Activated naive CD4-positive, alpha-beta T cell treated with anti-CD3 and anti-CD28 coated beads for 36 hours (primary cell): ENCODE data around the gene FABP3. TPM values are rescaled to one million over a fixed set of nuclear protein-coding genes. Genes with fewer than 3 reads are reported as not detected.

Source experiments
- CTCF ChIA-PET: fragments of 350-600 bp; sonication (Branson Sonifier 250); formaldehyde crosslinking; loops from one replicate; lab custom pipeline; 2021; ENCODE audit warnings: antibody characterized with exemption; lab: Charles Lee
- DNase-seq: peaks from one replicate; pipeline ENCODE4 v3.0.0-alpha.2; 2020
- H3K27ac Mint-ChIP-seq: one replicate; pipeline ENCODE4 v1.8.0; 2021; ENCODE audit warnings: mild to moderate bottlenecking, mixed read lengths
- H3K27me3 Mint-ChIP-seq: one replicate; pipeline ENCODE4 v1.8.0; 2021; ENCODE audit warnings: low read depth, mixed read lengths
- H3K36me3 Mint-ChIP-seq: one replicate; pipeline ENCODE4 v1.8.0; 2021; ENCODE audit warnings: low read depth, mixed read lengths
- H3K4me1 Mint-ChIP-seq: one replicate; pipeline ENCODE4 v1.8.0; 2021; ENCODE audit warnings: low read depth, mixed read lengths
- H3K4me3 Mint-ChIP-seq: one replicate; pipeline ENCODE4 v1.8.0; 2021; ENCODE audit warnings: mild to moderate bottlenecking, moderate library complexity, mixed read lengths
- H3K9me3 Mint-ChIP-seq: one replicate; pipeline ENCODE4 v1.8.0; 2021; ENCODE audit warnings: mixed read lengths
- intact Hi-C: fragments of 100-400 bp; cut with micrococcal nuclease; formaldehyde crosslinking; loops from one replicate; pipeline ENCODE4 v1.15.1; 2023
- total RNA-seq, 2 experiments: library from RNA; stranded (reverse); gene quantifications; one replicate each; pipeline ENCODE4 v1.2.3, GENCODE V29; 2021

FABP3 gene
- total RNA-seq, 2 experiments from 2014 or later = not detected

- no peak overlapping the region for H3K27ac Mint-ChIP-seq
- H3K36me3 Mint-ChIP-seq = peaks cover 8% of the 10 kb centered on the region
- H3K9me3 Mint-ChIP-seq = no peaks in the 10 kb centered on the region
- H3K4me3 Mint-ChIP-seq = no peak overlapping the region
- intact Hi-C loops = no loop called here
- H3K27me3 Mint-ChIP-seq = no peaks in the 10 kb centered on the region
- no peaks in the 10 kb centered on the region for H3K4me1 Mint-ChIP-seq
- CTCF ChIA-PET = interaction anchor here (0.6 kb wide), 1 partner anchor 289 kb away, joined by 3 read pairs; no protein-coding TSS in a partner anchor
- DNase-seq = no peak
These were observed 46.4 kb downstream of the FABP3 start for GRCh38 chr1:31326461-31326860.

GRCh38 chr1:31324992-31325391, 47.9 kb downstream of the FABP3 start:
- peaks cover 7% of the 10 kb centered on the region for H3K36me3 Mint-ChIP-seq

GRCh38 chr1:31324093-31324492, 48.8 kb downstream of the FABP3 start:
- H3K27ac Mint-ChIP-seq = no peak overlapping the region
- intact Hi-C loops = no loop called here
- CTCF ChIA-PET = no interaction called here
- no peak for DNase-seq
- H3K9me3 Mint-ChIP-seq = no peaks in the 10 kb centered on the region
- H3K4me1 Mint-ChIP-seq = no peaks in the 10 kb centered on the region
- H3K4me3 Mint-ChIP-seq = no peak overlapping the region
- H3K27me3 Mint-ChIP-seq = no peaks in the 10 kb centered on the region
- H3K36me3 Mint-ChIP-seq = peaks cover 7% of the 10 kb centered on the region

More at GRCh38 chr1:31324992-31325391, 47.9 kb downstream of the FABP3 start:
- CTCF ChIA-PET = no interaction called here
- Mint-ChIP-seq H3K27ac (no peak overlapping the region), H3K4me1 (no peaks in the 10 kb centered on the region), H3K27me3 (no peaks in the 10 kb centered on the region), H3K4me3 (no peak overlapping the region), H3K9me3 (no peaks in the 10 kb centered on the region)
- intact Hi-C loops = no loop called here
- no peak for DNase-seq

- intact Hi-C loops = no loop called here
- DNase-seq = no peak
- Mint-ChIP-seq H3K9me3 (no peaks in the 10 kb centered on the region), H3K4me1 (no peaks in the 10 kb centered on the region), H3K27ac (no peak overlapping the region), H3K27me3 (no peaks in the 10 kb centered on the region), H3K4me3 (no peak overlapping the region), H3K36me3 (peaks cover 22% of the 10 kb centered on the region)
- CTCF ChIA-PET = interaction anchor here (1.2 kb wide), 1 partner anchor 10 kb away, joined by 4 read pairs; no protein-coding TSS in a partner anchor
These were observed 54.7 kb downstream of the FABP3 start for GRCh38 chr1:31318146-31318545.

- CTCF ChIA-PET = no interaction called here
- H3K27me3 Mint-ChIP-seq = no peaks in the 10 kb centered on the region
These were observed 57.0 kb downstream of the FABP3 start for GRCh38 chr1:31315902-31316301.

More at GRCh38 chr1:31315902-31316301, 57.0 kb downstream of the FABP3 start:
- Mint-ChIP-seq H3K36me3 (peaks cover 25% of the 10 kb centered on the region), H3K4me1 (no peaks in the 10 kb centered on the region), H3K4me3 (no peak overlapping the region), H3K27ac (no peak overlapping the region), H3K9me3 (no peaks in the 10 kb centered on the region)
- intact Hi-C loops = no loop called here
- no peak for DNase-seq

Other genes with a start within 250 kb of the FABP3 start
- not detected for gene NKAIN1, start 133.2 kb downstream of the FABP3 start, total RNA-seq
- gene SNRNP40, start 76.3 kb downstream of the FABP3 start, total RNA-seq = 100 to 1,000 TPM; 101 to 106 TPM
- gene ZCCHC17, start 76.0 kb downstream of the FABP3 start, total RNA-seq = 10 to 100 TPM; 20.8 to 21.2 TPM
- gene SERINC2, start 40.1 kb upstream of the FABP3 start, total RNA-seq = under 1 TPM in 1 of 2 experiments, not detected in 1; 0.10 TPM
- not detected for gene TINAGL1, start 203.4 kb upstream of the FABP3 start, total RNA-seq
- gene HCRTR1, start 244.6 kb upstream of the FABP3 start, total RNA-seq = not detected